ENCODE data around the gene EFNA5.

The EFNA5 gene

DNA sequence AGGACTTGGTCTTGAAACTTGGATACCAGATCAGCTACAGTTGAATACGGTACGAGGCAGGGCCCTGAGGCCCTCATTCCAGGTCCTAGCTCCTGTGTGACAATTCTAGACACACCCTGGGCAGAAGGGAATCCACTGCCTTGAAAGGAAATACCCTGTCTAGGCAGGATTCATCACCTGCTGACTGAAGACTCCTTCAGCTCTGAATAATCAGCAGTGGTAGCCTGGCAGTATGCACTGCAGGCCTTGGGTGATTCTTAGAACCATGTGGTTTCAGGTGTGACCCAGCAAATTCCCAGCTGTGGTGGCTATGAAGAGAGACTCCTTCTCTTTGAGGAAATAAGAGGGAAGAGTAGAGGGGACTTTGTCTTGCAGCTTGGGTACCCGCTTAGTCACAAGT is 17.2 kb upstream of the EFNA5 start:
- no peaks in the 10 kb centered on the region for H3K36me3 ChIP-seq (ENCODE audit: control insufficient read depth in 2 of 2, insufficient read depth in 1 of 2, low read length in 2 of 2)
- CTCF ChIA-PET = interaction anchor here (1.7 kb wide), 1 partner anchor 13 kb away, joined by 3 read pairs; no protein-coding TSS in a partner anchor
- H3K27ac ChIP-seq (ENCODE audit: extremely low read depth, low read depth, low read length) = no peak overlapping the region
- H3K4me3 ChIP-seq (ENCODE audit: low read depth, low read length) = no peak overlapping the region
- no peak for TF ChIP-seq HOXC10 (CRISPR knock-in tag; IDR thresholded peaks at IDR 0.05)
- TF ChIP-seq, protein P1, sequence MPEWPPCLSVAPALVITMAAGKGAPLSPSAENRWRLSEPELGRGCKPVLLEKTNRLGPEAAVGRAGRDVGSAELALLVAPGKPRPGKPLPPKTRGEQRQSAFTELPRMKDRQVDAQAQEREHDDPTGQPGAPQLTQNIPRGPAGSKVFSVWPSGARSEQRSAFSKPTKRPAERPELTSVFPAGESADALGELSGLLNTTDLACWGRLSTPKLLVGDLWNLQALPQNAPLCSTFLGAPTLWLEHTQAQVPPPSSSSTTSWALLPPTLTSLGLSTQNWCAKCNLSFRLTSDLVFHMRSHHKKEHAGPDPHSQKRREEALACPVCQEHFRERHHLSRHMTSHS (tag by site-specific recombination; IDR thresholded peaks at IDR 0.05) = no peak
- TF ChIP-seq ZNF23 (tag by site-specific recombination; IDR thresholded peaks at IDR 0.05; ENCODE audit: borderline replicate concordance) = no peak
- no peak for TF ChIP-seq SCRT2 (tag by site-specific recombination; IDR thresholded peaks at IDR 0.05)
- no peak for TF ChIP-seq ZNF202 (tag by site-specific recombination; IDR thresholded peaks at IDR 0.05; ENCODE audit: borderline replicate concordance)
- TF ChIP-seq ZNF184 (tag by site-specific recombination; IDR thresholded peaks at IDR 0.05) = no peak
- no peak for TF ChIP-seq ZNF155 (tag by site-specific recombination; IDR thresholded peaks at IDR 0.05)
- no peak for TF ChIP-seq ZNF629 (tag by site-specific recombination; IDR thresholded peaks at IDR 0.05)
- no peak for TF ChIP-seq ZNF416 (tag by site-specific recombination; IDR thresholded peaks at IDR 0.05)
- no peak for TF ChIP-seq ZNF791 (tag by site-specific recombination; IDR thresholded peaks at IDR 0.05)
- TF ChIP-seq ZNF473 (tag by site-specific recombination; IDR thresholded peaks at IDR 0.05) = no peak
- no peak for TF ChIP-seq ZNF266 (tag by site-specific recombination; IDR thresholded peaks at IDR 0.05; ENCODE audit: low read depth)
- no peak for TF ChIP-seq SETDB1 (IDR thresholded peaks at IDR 0.05; ENCODE audit: insufficient read length, low read length)
- no peak for TF ChIP-seq IKZF3 (tag by site-specific recombination; IDR thresholded peaks at IDR 0.05)
- TF ChIP-seq ZNF114 (tag by site-specific recombination; IDR thresholded peaks at IDR 0.05) = no peak
- TF ChIP-seq ZNF341 (tag by site-specific recombination; IDR thresholded peaks at IDR 0.05; ENCODE audit: low read depth) = no peak
- TF ChIP-seq ZNF560 (tag by site-specific recombination; IDR thresholded peaks at IDR 0.05; ENCODE audit: borderline replicate concordance) = no peak
- POLR2A ChIA-PET = no interaction called here
- H3K9me3 ChIP-seq (ENCODE audit: control insufficient read depth, insufficient read depth, low read depth, low read length) = no peaks in the 10 kb centered on the region
- no peaks in the 10 kb centered on the region for H3K4me1 ChIP-seq (ENCODE audit: control insufficient read depth, insufficient read depth, low read length)

- no peaks in the 10 kb centered on the region for H3K4me1 ChIP-seq (ENCODE audit: control insufficient read depth, insufficient read depth, low read length)
- H3K36me3 ChIP-seq (ENCODE audit: control insufficient read depth in 2 of 2, insufficient read depth in 1 of 2, low read length in 2 of 2) = no peaks in the 10 kb centered on the region
- TF ChIP-seq ZNF169 (tag by site-specific recombination; IDR thresholded peaks at IDR 0.05) = no peak
- TF ChIP-seq, protein P2, sequence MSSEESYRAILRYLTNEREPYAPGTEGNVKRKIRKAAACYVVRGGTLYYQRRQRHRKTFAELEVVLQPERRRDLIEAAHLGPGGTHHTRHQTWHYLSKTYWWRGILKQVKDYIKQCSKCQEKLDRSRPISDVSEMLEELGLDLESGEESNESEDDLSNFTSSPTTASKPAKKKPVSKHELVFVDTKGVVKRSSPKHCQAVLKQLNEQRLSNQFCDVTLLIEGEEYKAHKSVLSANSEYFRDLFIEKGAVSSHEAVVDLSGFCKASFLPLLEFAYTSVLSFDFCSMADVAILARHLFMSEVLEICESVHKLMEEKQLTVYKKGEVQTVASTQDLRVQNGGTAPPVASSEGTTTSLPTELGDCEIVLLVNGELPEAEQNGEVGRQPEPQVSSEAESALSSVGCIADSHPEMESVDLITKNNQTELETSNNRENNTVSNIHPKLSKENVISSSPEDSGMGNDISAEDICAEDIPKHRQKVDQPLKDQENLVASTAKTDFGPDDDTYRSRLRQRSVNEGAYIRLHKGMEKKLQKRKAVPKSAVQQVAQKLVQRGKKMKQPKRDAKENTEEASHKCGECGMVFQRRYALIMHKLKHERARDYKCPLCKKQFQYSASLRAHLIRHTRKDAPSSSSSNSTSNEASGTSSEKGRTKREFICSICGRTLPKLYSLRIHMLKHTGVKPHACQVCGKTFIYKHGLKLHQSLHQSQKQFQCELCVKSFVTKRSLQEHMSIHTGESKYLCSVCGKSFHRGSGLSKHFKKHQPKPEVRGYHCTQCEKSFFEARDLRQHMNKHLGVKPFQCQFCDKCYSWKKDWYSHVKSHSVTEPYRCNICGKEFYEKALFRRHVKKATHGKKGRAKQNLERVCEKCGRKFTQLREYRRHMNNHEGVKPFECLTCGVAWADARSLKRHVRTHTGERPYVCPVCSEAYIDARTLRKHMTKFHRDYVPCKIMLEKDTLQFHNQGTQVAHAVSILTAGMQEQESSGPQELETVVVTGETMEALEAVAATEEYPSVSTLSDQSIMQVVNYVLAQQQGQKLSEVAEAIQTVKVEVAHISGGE (tag by site-specific recombination; conservative IDR thresholded peaks at IDR 0.05; ENCODE audit: low read depth) = no peak
- no peak for TF ChIP-seq ZNF23 (tag by site-specific recombination; IDR thresholded peaks at IDR 0.05; ENCODE audit: borderline replicate concordance)
- no peak for TF ChIP-seq ZBTB7A (tag by site-specific recombination; IDR thresholded peaks at IDR 0.05; ENCODE audit: low read depth)
- no peak for TF ChIP-seq ZNF19 (tag by site-specific recombination; IDR thresholded peaks at IDR 0.05; ENCODE audit: low read depth)
- TF ChIP-seq ZNF239 (tag by site-specific recombination; IDR thresholded peaks at IDR 0.05) = no peak
- no peak for TF ChIP-seq ZBTB8A (tag by site-specific recombination; IDR thresholded peaks at IDR 0.05)
- TF ChIP-seq ZNF624 (tag by site-specific recombination; IDR thresholded peaks at IDR 0.05) = no peak
- TF ChIP-seq GLI4 (tag by site-specific recombination; IDR thresholded peaks at IDR 0.05) = no peak
- TF ChIP-seq ZNF76 (tag by site-specific recombination; IDR thresholded peaks at IDR 0.05; ENCODE audit: borderline replicate concordance, low read depth) = no peak
- ChIA-PET POLR2A (no interaction called here), CTCF (no interaction called here)
- no peak overlapping the region for H3K4me3 ChIP-seq (ENCODE audit: low read depth, low read length)
- no peaks in the 10 kb centered on the region for H3K9me3 ChIP-seq (ENCODE audit: control insufficient read depth, insufficient read depth, low read depth, low read length)
- no peak overlapping the region for H3K27ac ChIP-seq (ENCODE audit: extremely low read depth, low read depth, low read length)
Observed at GRCh38 chr5:107687404-107687803, 16.7 kb upstream of the EFNA5 start.

All from HEK293 (cell line).